ENCODE measurements around the gene TMEM42. TPM values are rescaled to one million over a fixed set of nuclear protein-coding genes. Genes with fewer than 3 reads are reported as not detected.

Gene TMEM42
- total RNA-seq, 1 donor from 2014 or later, result 10.2 TPM

DNA sequence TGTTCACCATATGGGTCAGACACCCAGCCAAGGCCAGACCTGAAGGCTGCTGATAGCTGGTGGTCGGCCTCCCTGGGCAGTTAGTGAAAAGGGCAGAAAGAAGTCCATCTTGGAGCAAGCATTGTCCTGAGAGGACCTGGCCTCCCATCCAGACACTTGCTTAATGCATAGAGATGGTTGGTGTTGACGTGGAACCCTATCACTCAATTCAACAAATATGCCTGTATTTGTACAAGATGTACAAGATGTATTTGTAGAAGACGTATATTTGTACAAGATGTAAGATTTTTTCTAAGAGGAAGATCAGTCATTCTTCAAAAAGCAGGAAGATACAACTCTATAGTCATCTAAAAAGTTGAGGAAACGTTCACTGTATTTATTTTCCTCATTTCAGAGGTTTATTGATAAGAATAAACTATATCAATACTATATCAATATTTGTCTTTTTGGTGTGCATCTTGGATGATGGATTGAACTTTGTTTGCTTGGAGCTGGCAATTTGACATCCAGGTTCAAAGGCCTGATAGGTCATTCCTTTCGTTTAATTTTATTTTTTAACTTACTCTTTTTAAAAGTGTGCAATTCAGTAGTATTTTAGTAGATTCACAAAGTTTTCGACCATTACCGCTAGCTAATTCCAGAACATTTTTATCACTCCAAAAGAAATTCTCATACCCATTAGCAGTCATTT, 5.9 kb downstream of the TMEM42 start:
- intact Hi-C loops (cut with DNase I), result no loop called here
- DNase-seq (no peak), ATAC-seq (ENCODE audit: poor library complexity) (no peak)

DNA sequence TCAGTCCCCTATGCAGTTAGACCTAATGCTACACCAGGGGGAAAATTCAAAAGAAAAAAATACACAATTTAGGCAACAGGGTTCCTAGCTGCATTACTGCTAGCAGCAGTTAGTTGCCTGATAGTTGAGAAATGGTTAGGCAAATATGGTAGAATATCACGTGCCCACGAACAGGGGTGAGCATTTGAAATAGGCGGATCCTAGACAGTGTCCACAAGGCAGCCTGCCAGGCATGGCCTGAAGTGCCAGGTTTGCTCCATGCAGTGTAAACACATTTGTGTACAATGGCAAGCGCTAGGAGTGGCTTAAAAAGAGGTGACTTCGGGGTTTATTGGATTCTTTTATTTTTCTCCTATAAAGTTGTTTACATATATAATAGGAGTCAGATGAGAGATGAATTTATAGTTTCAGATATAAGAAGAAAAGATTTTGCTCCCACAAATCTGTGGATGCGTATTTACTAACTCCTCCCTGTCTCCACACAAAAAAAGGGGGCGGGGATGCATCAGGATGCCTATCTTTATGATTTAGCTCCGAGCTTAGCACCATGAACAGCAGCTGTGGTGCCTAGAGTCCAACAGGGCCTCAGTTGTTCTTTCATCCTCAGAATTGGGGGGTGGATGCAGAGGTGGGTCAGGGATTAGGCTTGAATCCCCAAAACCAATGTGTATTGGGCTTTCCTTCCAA, 8.8 kb downstream of the TMEM42 start:
- ATAC-seq (ENCODE audit: poor library complexity) (no peak), DNase-seq (no peak)
- intact Hi-C loops (cut with DNase I), result no loop called here

DNA sequence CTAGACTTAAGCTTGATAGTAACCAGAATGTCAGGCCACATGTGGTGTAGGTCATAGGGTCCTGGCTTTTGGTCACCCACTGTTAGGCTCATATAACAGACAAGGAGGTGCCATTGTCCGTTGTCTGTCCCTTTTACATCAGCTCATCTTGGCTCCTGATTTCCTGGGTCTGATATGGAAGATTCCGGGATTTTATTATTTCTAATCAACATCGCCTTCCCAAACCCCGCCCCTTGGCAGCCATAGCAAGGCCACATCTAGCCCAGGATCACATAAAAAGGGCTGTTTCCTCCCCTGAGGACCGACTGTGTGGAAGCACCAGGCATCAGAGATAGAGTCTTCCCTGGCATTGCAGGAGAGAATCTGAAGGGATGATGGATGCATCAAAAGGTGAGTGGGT, 12.6 kb downstream of the TMEM42 start, which contains the start of gene TGM4:
Gene TGM4, plus strand, starts transcription at position 301 of the 400 bp plus-strand sequence. Its CDS starts 71 bp downstream, at position 372.
- intact Hi-C loops (cut with DNase I), result no loop called here
- no peak for DNase-seq
- no peak for ATAC-seq (ENCODE audit: poor library complexity)

DNA sequence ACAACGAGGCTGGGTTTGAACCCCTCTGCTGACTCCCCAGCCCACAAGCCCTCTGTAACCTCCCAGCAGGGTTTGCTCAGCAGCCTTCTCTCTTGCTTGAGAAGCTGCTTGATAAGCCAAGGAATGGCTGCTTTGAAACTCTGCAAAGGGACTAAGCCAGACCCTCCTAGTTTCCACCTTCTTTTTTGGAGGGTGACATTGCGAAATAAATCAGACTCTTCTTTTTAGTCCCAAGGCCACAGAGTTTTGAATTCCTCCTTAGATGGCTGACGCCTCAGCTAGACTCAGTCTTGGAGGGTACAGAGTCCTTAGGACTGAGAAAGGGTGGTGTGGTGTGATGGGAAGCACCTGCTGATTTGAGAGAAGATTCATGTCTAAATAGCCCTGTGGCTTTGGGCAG, 13.9 kb downstream of the TMEM42 start:
- DNase-seq (no peak), ATAC-seq (ENCODE audit: poor library complexity) (no peak)
- intact Hi-C loops (cut with DNase I), result no loop called here

DNA sequence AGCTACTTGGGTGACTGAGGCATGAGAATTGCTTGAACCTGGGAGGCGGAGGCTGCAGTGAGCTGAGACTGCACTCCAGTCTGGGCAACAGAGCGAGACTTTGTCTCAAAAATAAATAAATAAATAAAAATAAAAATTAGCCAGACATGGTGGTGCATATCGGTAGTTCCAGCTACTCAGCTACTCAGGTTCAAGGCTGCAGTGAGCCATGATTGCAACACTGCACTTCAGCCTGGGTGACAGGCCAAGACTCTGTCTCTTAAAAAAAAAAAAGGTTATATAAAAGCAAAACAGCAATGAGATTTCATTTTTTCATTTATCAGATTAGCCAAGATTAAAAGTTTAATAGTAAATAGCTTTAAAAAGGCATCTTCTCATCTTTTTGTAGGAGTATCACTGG, 15.6 kb downstream of the TMEM42 start:
- ATAC-seq (ENCODE audit: poor library complexity) (no peak), DNase-seq (no peak)
- intact Hi-C loops (cut with DNase I), result no loop called here

DNA sequence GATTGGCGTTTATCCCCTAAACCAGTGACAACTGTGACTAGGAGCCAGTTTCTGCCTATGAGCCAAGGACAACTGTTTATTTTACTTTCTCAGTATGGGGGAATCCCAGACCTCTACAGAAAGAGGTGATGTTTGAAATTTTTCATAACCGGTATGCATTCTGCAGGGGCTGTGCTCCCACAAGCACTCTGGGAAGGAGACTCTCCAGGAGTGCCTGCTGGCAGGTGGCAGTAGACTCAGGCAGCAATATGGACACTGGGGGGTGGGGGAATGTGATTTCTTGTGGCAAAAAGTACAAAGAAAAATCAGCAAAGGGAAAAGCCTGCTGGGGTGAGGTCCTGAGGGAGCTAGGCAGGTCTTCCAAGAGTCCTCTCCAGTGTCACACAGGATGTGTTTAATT, 18.6 kb downstream of the TMEM42 start:
- ATAC-seq (ENCODE audit: poor library complexity), result no peak
- intact Hi-C loops (cut with DNase I), result no loop called here
- DNase-seq, result no peak

DNA sequence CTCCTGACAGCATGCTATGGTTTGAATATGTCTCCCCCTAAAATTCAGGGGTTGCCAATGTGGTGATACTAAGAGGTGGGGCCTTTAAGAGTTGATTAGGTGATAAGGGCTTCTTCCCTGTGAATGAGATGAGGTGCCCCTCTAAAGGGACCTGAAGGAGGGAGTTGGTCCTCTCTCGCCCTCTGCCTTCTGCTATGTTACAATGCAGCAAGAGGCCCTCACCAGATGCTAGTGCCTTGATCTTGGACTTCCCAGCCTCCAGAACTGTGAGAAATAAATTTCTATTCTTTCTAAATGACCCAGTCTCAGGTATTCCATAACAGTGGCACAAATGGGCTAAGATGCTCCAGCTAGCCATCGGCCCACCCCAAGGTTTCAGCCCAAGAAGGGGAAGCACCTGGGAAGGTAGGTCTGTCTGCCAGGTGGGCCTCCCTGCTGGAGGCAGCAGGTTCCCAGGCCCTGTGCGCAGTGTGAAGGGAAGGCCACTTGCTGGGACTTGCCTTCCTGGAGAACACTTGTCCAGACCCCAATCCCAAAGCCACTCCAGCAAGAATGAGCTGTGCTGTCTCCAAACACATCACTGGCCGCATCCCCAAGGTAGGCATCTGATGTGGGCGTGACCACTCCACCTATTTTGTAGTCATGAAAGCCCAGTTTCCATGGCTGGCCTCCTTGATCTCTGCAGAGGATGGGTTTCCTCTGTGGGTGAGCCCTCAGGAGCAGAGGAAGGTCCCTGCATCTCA, 21.7 kb downstream of the TMEM42 start:
- intact Hi-C loops (cut with DNase I), result no loop called here
- ATAC-seq (ENCODE audit: poor library complexity), result no peak

DNA sequence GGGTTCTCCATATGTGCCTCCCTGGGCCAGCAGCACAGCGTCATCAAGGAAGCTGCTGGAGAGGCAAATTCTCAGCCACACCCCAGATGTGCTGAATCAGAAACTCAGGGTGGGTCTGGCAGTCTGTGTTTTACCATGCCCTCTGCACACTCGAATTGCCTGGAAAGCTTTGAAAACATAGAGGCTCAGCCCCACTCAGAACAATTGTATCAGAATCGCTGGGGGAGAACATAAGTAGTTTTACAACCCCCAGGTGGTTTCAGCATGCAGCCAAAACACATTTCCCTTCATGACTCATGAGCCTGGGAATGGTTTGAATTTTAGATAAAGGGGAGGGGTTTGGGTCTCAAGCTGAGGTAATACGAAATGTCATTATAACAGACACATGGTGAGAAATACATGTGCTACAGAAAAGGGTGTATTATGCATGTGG, 22.3 kb downstream of the TMEM42 start:
- ATAC-seq (ENCODE audit: poor library complexity) (no peak), DNase-seq (no peak)
- intact Hi-C loops (cut with DNase I), result no loop called here

More for the DNA sequence above, 21.7 kb downstream of the TMEM42 start:
- no peak for DNase-seq

DNA sequence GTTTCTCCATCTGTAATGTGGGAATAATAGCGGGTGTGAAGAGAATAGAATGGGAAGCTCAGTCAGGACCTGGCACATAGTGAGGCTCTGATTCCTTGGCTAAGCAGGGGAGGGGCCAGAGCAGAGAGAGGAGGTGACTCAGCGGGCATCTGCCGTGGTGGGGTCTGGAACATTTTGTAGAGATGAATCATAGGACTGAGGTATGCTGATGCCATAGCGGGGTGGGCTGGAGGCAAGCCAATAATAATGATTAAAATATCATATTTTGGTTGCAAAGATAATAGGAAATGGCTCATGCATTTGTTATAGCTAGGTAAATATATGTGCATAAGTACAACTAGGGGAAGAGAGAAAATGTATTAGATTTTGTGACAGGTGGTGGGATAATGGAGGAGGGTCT, 23.9 kb downstream of the TMEM42 start:
- DNase-seq (no peak), ATAC-seq (ENCODE audit: poor library complexity) (no peak)
- intact Hi-C loops (cut with DNase I), result no loop called here

DNA sequence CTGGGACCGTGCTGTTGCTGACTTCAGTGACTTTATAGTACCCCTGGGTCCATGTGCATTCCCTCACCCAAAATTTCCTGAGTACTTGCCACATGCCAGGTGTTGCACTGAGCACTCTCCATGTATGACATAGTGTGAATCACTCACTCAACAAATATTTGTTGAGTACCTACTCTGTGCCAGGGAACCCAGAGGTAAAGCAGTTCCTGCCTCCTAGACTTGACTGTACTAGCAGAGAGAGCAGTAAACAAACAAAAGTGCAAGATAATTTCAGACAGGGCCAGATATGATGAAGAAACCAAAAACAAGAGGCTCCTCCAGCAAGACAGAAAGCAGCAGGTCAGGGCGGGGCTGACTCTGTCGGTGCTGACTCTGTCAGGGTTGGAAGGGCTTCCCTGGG, 24.8 kb downstream of the TMEM42 start:
- DNase-seq (no peak), ATAC-seq (ENCODE audit: poor library complexity) (no peak)
- intact Hi-C loops (cut with DNase I), result no loop called here

DNA sequence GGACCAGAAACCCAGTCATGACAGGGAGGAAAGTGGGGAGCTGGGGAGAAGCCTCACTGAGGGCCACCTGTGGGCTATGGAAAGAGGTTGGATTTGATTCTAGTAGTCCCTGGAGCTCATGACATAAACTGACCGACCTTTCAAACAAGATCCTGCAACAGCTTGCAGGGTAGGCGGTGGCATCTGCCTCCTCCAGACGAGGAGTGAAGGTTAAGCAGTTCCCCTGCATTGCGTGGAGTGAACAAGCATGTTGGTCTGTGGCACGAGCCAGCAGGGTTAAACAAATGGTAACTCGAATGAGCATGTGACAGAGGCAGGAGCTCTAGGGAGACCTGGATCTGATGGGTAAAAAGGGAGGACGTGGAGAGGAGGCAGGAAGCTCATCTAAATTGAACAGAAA, 25.4 kb downstream of the TMEM42 start:
- ATAC-seq (ENCODE audit: poor library complexity), result no peak
- no peak for DNase-seq
- intact Hi-C loops (cut with DNase I), result no loop called here

DNA sequence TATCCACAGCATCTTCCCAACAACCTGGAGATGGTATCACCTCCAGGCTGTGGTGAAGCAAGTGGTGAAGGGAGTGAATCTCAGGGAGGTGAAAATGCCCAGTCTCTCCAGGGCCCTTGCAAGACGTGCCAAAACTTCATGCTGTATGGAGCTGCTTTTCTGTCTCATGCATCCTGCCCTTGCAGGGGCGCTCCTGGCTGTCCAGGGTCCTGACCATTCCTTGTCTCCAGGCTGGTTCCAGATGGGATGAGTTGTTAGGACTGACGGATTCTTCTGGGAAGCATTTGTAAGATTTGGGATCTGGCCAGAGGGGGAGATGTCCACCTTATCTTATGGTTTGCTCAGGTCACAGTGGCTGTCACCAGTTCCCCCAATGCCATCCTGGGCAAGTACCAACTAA, 28.5 kb downstream of the TMEM42 start:
- DNase-seq, result no peak
- no peak for ATAC-seq (ENCODE audit: poor library complexity)
- intact Hi-C loops (cut with DNase I), result no loop called here

DNA sequence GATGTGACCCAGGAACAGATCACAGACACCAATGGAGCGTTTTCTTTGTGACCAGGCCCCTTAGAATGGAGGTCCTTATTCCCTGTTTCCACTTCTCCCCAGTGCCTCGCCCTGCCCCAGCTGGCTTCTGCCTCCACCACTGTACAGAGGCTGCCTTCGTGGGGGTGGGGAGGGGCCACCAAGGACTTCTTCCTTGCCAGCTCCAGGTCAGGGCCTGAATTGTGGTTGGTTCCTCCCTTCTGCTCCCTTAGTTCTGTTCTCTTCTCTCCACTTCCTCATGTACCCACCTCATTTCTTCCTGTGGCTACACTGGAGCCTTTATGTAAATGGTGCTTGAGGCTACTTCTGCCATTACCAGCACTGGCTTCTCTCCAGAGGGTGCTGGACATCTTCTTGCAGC, 29.1 kb downstream of the TMEM42 start:
- ATAC-seq (ENCODE audit: poor library complexity) (no peak), DNase-seq (no peak)
- intact Hi-C loops (cut with DNase I), result no loop called here

DNA sequence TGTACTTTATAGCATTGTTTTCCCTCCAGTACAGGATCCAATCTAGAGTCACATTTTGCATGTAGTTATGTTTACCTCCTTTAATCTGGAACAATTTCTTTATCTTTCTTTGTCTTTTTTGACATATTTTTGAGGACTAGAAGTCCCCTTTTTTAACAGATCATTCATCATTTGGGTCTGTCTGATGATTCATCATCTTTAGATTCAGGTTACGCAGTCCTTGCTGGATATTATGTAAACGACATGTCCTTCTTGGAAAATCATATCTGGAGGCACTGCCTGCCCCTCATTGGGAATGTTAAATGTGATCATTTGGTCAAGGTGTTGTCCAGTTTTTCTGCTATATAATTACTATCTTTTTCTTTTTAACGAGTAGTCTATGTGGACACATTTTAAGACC, 31.0 kb downstream of the TMEM42 start:
- DNase-seq (no peak), ATAC-seq (ENCODE audit: poor library complexity) (no peak)
- intact Hi-C loops (cut with DNase I), result no loop called here

DNA sequence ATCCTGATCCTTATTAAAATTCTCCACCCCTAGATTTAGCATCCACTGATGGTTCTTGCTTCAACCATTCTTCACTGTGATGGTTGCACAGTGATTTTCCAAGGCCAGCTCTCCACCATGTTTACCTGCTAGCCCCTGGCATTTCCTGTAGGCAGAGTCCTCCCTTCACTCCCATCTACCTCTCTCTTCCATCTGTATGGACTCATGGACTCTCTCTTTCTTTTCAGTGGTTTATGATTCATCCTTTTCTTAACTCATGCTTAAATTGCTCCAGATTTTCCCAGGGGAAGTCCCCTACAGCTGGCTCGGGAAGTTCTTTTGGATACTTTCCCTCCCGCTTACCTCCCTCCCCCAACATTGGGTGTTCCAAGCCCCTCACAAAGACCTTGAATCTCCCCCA, 31.4 kb downstream of the TMEM42 start:
- intact Hi-C loops (cut with DNase I), result no loop called here
- no peak for ATAC-seq (ENCODE audit: poor library complexity)
- no peak for DNase-seq

DNA sequence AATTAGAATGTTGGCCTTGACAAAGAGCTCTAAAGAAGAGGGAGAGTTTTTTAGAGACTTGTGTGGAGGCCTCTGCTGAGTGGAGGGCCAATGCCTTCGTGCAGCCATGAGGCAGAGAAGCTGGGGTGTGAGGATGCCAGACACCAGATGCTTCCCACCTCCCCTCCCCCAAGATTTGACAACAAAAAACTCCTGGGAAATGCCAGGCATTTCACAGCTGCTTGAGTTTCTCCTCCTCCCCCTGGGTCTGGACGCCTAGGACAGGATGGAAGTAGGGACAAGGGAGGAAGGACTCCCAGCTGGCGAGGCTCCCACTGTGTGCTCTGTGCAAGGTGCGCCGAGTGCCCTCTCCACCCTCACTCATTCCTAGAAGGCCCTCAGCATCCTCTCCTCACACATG, 32.8 kb downstream of the TMEM42 start:
- DNase-seq, result no peak
- no peak for ATAC-seq (ENCODE audit: poor library complexity)
- intact Hi-C loops (cut with DNase I), result no loop called here

DNA sequence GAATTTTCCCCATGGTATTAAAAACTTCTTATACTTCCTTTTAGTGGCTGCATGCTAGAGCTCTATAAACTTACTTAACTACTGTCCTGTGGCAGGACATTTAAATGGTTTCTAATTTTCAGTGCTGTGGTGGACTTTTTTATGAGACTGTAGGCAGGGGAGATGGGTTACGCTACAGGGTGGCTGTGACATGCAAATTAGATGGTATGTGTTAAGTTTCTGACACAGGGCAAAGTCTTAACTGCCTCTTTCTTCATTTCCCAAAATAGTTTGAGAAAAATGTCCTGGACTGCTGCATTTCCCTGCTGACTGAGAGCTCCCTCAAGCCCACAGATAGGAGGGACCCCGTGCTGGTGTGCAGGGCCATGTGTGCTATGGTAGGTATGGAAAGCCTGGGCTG, 34.7 kb downstream of the TMEM42 start:
- ATAC-seq (ENCODE audit: poor library complexity), result no peak
- intact Hi-C loops (cut with DNase I), result no loop called here
- DNase-seq, result no peak

DNA sequence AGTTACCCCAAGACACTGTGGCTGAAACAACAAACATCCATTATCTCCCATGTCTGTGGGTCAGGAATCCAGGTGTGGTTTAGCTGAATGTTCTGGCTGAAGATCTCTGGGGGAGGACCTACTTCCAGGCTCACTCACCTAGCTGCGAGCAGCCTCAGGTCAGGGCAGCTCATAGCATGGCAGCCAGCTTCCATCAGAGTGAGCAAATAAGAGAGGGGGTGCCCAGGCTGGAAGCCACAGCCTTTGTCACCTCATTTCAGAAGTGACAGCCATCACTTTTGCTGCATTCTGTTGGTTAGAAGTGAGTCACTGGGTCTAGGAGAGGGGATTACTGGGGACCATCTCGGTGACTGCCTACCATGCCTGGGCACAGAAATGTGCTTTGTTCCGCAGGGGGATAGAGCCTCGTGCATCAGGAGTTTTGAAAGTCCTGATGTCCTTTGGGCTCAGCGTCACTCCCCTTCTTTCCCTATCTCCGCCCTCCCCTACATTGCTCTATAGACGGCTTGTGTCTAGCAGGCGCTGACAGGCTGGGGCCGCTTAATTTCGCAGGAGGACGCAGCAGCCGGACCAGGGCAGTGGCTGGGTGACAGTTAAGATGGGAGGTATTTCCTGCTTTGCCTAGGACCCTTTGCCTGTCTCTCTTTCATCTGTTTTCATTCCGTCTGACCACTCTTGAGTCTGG, 38.1 kb downstream of the TMEM42 start:
- DNase-seq (no peak), ATAC-seq (ENCODE audit: poor library complexity) (no peak)
- intact Hi-C loops (cut with DNase I), result no loop called here

DNA sequence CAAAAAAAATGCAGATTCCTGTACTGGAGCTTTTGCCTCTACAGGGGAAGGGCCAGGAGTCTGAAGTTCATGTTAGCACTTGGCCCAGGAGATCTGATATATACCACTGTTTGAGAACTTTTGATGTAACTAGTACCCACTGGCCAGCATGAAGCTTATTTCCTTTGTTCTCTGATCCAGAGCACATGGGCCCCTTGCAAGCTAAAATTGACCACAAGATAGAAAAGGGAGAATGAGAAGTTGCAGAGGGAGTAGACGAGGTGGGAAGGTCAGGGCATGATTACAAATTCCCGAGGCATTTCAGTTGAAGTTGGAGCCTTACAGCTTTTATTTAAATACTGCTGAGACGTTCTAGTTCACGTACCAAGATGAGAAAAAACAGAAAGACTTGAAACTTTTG, 40.9 kb downstream of the TMEM42 start:
- intact Hi-C loops (cut with DNase I), result no loop called here
- no peak for ATAC-seq (ENCODE audit: poor library complexity)
- DNase-seq, result no peak
